Esophagus muscularis mucosa (tissue), 4 donors: ENCODE results near the gene ATF3. TPM values are rescaled to one million over a fixed set of nuclear protein-coding genes. Genes with fewer than 3 reads are reported as not detected.

Experiments used
- DNase-seq: peaks from one replicate; pipeline ENCODE4 v3.0.0-alpha.2; 2017; ENCODE audit errors: extremely low spot score
- H3K27ac ChIP-seq, 4 donors: fragments of 200-600 bp; sonication (generic); replicated peaks in 1 of 4; 1 replicate in 3 of 4; 2 replicates in 1 of 4; pipeline ENCODE4 v1.5.1; 2016 to 2019; ENCODE audit warnings: mild to moderate bottlenecking in 1 of 4
- H3K27me3 ChIP-seq, 4 donors: fragments of 200-600 bp; sonication (generic); one replicate each; pipeline versions ENCODE4 v1.5.1 to v1.6.0; 2016 to 2019
- H3K36me3 ChIP-seq, 4 donors: fragments of 200-600 bp; sonication (generic); one replicate each; pipeline ENCODE4 v1.5.1; 2016 to 2019
- H3K4me1 ChIP-seq, 4 donors: fragments of 200-600 bp; sonication (generic); one replicate each; pipeline ENCODE4 v1.5.1; 2016 to 2019
- H3K4me3 ChIP-seq, 4 donors: fragments of 200-600 bp; sonication (generic); 1 replicate in 2 of 4; 2 replicates in 2 of 4; pipeline ENCODE4 v1.5.1; 2016 to 2019; ENCODE audit warnings: mild to moderate bottlenecking in 4 of 4, moderate library complexity in 1 of 4
- H3K9me3 ChIP-seq, 4 donors: fragments of 200-600 bp; sonication (generic); 1 replicate in 3 of 4; 2 replicates in 1 of 4; pipeline ENCODE4 v1.5.1; 2016 to 2019
- CTCF ChIP-seq, 3 experiments: fragments of 200-600 bp in 2 of 3; fragments of 450-650 bp in 1 of 3; sonication (generic) in 2 of 3; IDR thresholded peaks; one replicate each; pipeline ENCODE4 v1.5.1; 2017 to 2019; ENCODE audit warnings: antibody characterized with exemption in 3 of 3, mild to moderate bottlenecking in 2 of 3, moderate library complexity in 1 of 3
- EP300 ChIP-seq: sonication (generic); formaldehyde crosslinking; IDR thresholded peaks from one replicate; pipeline ENCODE4 v1.6.1; 2017; ENCODE audit warnings: antibody characterized with exemption
- POLR2A ChIP-seq: fragments of 450-650 bp; IDR thresholded peaks from one replicate; pipeline ENCODE4 v1.6.1; 2017; ENCODE audit warnings: antibody characterized with exemption, moderate library complexity, mild to moderate bottlenecking, low read depth
- POLR2AphosphoS5 ChIP-seq, 2 donors: sonication (generic); formaldehyde crosslinking; IDR thresholded peaks; one replicate each; pipeline ENCODE4 v1.6.1; 2017; ENCODE audit warnings: antibody characterized with exemption in 2 of 2
- WGBS: methylation state at CpG from one replicate; pipeline ENCODE4 v1.1.5; 2018; 5-methylcytosine and 5-hydroxymethylcytosine counted together
- intact Hi-C: fragments of 100-400 bp; cut with DNase I; formaldehyde crosslinking; loops from one replicate; pipeline ENCODE4 v1.15.1; 2023
- total RNA-seq, 4 donors: library from RNA; depleted of rRNA; stranded (reverse); fragments of >200 nt; gene quantifications; one replicate each; pipeline versions ENCODE4 v1.1.0 to v1.2.1, GENCODE V29; 2016

ATF3 gene
- total RNA-seq, 4 donors from 2014 or later, result 2.9 to 29.7 (median 3.7) TPM

GRCh38 chr1:212622906-212623305 lies 14.3 kb downstream of the ATF3 start:
- Histone ChIP-seq H3K36me3 (peaks cover 24 to 34% (median 28%) of the 10 kb centered on the region in 4 donors), H3K9me3 (no peaks in the 10 kb centered on the region), H3K4me1 (no peaks in the 10 kb centered on the region), H3K27ac (no peak overlapping the region), H3K4me3 (no peak overlapping the region), H3K27me3 (no peaks in the 10 kb centered on the region)
- DNase-seq, result no peak
- WGBS, result 93% methylated on average over 4 of the region's 4 CpGs
- no peak for TF ChIP-seq EP300
- no peak for TF ChIP-seq CTCF (IDR thresholded peaks at IDR 0.05)
- no peak for TF ChIP-seq POLR2AphosphoS5 (IDR thresholded peaks at IDR 0.05)
- no peak for TF ChIP-seq POLR2A
- intact Hi-C loops, result no loop called here

GRCh38 chr1:212623603-212624002 lies 15.0 kb downstream of the ATF3 start:
- Histone ChIP-seq H3K4me3 (no peak overlapping the region), H3K9me3 (no peaks in the 10 kb centered on the region), H3K27me3 (no peaks in the 10 kb centered on the region), H3K36me3 (peaks cover 17 to 27% (median 21%) of the 10 kb centered on the region in 4 donors), H3K27ac (no peak overlapping the region), H3K4me1 (no peaks in the 10 kb centered on the region)
- no peak for DNase-seq
- TF ChIP-seq POLR2A, result no peak
- TF ChIP-seq CTCF (IDR thresholded peaks at IDR 0.05), result no peak
- TF ChIP-seq EP300, result no peak
- TF ChIP-seq POLR2AphosphoS5 (IDR thresholded peaks at IDR 0.05), result no peak
- intact Hi-C loops, result no loop called here
- WGBS, result 92% methylated on average over 2 of the region's 2 CpGs

GRCh38 chr1:212624976-212625501 lies 16.5 kb downstream of the ATF3 start:
- Histone ChIP-seq H3K36me3 (peaks cover 3 to 13% (median 7%) of the 10 kb centered on the region in 4 donors), H3K27ac (no peak overlapping the region), H3K4me1 (peaks cover 0 to 5% (median 2%) of the 10 kb centered on the region in 4 donors), H3K9me3 (no peaks in the 10 kb centered on the region), H3K4me3 (no peak overlapping the region), H3K27me3 (no peaks in the 10 kb centered on the region)
- TF ChIP-seq EP300 (no peak), CTCF (IDR thresholded peaks at IDR 0.05) (no peak), POLR2A (no peak), POLR2AphosphoS5 (IDR thresholded peaks at IDR 0.05) (no peak)
- no peak for DNase-seq
- intact Hi-C loops, result no loop called here
- WGBS, result 92% methylated on average over 18 of the region's 18 CpGs

DNA sequence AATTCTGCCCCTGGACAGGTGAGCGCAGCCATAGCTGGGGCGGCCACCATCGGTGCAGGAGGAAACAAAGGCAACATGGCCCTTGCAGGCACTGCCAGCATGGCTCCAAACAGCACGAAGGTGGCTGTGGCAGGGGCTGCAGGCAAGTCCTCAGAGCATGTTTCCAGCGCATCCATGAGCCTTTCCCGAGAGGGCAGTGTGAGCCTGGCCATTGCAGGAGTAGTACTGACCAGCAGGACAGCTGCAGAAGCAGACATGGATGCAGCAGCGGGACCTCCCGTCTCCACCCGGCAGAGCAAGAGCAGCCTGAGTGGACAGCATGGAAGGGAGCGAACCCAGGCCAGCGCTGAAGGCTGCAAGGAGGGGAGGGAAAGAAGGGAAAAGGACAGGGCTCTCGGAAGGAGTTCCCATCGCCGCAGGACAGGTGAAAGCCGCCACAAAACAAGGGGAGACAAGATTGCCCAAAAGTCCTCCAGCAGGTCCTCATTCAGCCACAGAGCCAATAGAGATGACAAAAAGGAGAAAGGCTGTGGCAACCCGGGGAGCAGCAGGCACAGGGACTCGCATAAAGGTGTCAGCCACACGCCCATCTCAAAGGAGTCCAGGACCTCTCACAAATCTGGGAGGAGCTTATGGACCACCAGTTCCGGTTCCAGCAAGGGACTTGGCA lies 17.4 kb downstream of the ATF3 start:
- 92% methylated on average over 16 of the region's 19 CpGs for WGBS
- Histone ChIP-seq H3K9me3 (no peaks in the 10 kb centered on the region), H3K27ac (no peak overlapping the region), H3K4me1 (peaks cover 0 to 10% (median 3%) of the 10 kb centered on the region in 4 donors), H3K4me3 (no peak overlapping the region), H3K36me3 (peaks cover 0 to 5% (median 0%) of the 10 kb centered on the region in 4 donors), H3K27me3 (no peaks in the 10 kb centered on the region)
- no peak for DNase-seq
- TF ChIP-seq POLR2AphosphoS5 (IDR thresholded peaks at IDR 0.05), result no peak
- TF ChIP-seq POLR2A, result no peak
- no peak for TF ChIP-seq CTCF (IDR thresholded peaks at IDR 0.05)
- no peak for TF ChIP-seq EP300
- intact Hi-C loops, result no loop called here
